GM21786 (cell line): ENCODE data around the gene BPIFB6.

Experiments
- ATAC-seq: cut with Tn5 transposase; IDR thresholded peaks from one replicate; pipeline ENCODE4 v1.9.1; 2021; ENCODE audit not compliant: unreplicated experiment

Gene BPIFB6

GRCh38 chr20:33059741-33060390 lies 28.4 kb downstream of the BPIFB6 start:
- ATAC-seq: no peak

GRCh38 chr20:33061658-33062028 lies 30.2 kb downstream of the BPIFB6 start:
- no peak for ATAC-seq

- no peak for ATAC-seq
Observed at GRCh38 chr20:33062105-33062824, 30.8 kb downstream of the BPIFB6 start.

- no peak for ATAC-seq
Observed at GRCh38 chr20:33062825-33063149, 31.3 kb downstream of the BPIFB6 start.

GRCh38 chr20:33063271-33063670 lies 31.8 kb downstream of the BPIFB6 start:
- no peak for ATAC-seq

- no peak for ATAC-seq
Observed at GRCh38 chr20:33064572-33065287, 33.3 kb downstream of the BPIFB6 start.

- no peak for ATAC-seq
Observed at GRCh38 chr20:33065785-33066184, 34.3 kb downstream of the BPIFB6 start.

- ATAC-seq: no peak
Observed at GRCh38 chr20:33067806-33068205, 36.4 kb downstream of the BPIFB6 start.

- no peak for ATAC-seq
Observed at GRCh38 chr20:33068251-33068939, 36.9 kb downstream of the BPIFB6 start.

- ATAC-seq: no peak
Observed at GRCh38 chr20:33069673-33070072, 38.2 kb downstream of the BPIFB6 start.

- no peak for ATAC-seq
Observed at GRCh38 chr20:33070111-33071053, 38.9 kb downstream of the BPIFB6 start.

GRCh38 chr20:33071198-33071597 lies 39.8 kb downstream of the BPIFB6 start:
- no peak for ATAC-seq

- ATAC-seq: no peak
Observed at GRCh38 chr20:33072362-33072761, 40.9 kb downstream of the BPIFB6 start.

- no peak for ATAC-seq
Observed at GRCh38 chr20:33072813-33073212, 41.4 kb downstream of the BPIFB6 start.

- ATAC-seq: no peak
Observed at GRCh38 chr20:33074675-33075074, 43.2 kb downstream of the BPIFB6 start.

- no peak for ATAC-seq
Observed at GRCh38 chr20:33075281-33075680, 43.8 kb downstream of the BPIFB6 start.

GRCh38 chr20:33076662-33077372 lies 45.4 kb downstream of the BPIFB6 start:
- no peak for ATAC-seq

GRCh38 chr20:33079259-33079658 lies 47.8 kb downstream of the BPIFB6 start, which contains the start of gene BPIFB4:
BPIFB4 (plus strand) TSS chr20:33079643; CDS start chr20:33081527, 1,884 bp downstream.
- ATAC-seq: no peak

GRCh38 chr20:33081411-33082154 lies 50.1 kb downstream of the BPIFB6 start:
- no peak for ATAC-seq
